Measurements from ENCODE around the gene HEATR5A.

DNA sequence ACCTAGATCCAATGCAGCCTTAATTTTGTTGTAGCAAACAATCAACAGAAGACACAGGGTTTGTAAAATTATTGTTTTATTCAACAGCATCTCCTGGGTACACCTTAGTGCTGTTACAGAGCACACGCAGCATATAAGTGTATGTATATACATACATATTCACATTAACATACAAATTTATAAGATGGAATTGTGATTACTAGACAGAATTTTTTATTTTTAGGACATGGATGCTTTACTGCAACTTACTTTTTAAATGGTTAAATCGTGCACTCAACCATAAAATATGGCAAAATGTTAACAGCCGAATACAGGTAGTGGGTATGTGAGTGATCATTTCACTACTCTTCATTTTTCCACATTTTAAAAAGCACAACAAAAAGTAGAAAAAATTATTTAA lies 16.6 kb downstream of the HEATR5A start:
- TF ChIP-seq, protein P1, sequence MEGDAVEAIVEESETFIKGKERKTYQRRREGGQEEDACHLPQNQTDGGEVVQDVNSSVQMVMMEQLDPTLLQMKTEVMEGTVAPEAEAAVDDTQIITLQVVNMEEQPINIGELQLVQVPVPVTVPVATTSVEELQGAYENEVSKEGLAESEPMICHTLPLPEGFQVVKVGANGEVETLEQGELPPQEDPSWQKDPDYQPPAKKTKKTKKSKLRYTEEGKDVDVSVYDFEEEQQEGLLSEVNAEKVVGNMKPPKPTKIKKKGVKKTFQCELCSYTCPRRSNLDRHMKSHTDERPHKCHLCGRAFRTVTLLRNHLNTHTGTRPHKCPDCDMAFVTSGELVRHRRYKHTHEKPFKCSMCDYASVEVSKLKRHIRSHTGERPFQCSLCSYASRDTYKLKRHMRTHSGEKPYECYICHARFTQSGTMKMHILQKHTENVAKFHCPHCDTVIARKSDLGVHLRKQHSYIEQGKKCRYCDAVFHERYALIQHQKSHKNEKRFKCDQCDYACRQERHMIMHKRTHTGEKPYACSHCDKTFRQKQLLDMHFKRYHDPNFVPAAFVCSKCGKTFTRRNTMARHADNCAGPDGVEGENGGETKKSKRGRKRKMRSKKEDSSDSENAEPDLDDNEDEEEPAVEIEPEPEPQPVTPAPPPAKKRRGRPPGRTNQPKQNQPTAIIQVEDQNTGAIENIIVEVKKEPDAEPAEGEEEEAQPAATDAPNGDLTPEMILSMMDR (IDR thresholded peaks at IDR 0.05) = no peak
- no peak for TF ChIP-seq ZFX (IDR thresholded peaks at IDR 0.05; ENCODE audit: borderline replicate concordance)
